CD8-positive, alpha-beta memory T cell (primary cell): ENCODE measurements around the gene FOXO4. TPM values are rescaled to one million over a fixed set of nuclear protein-coding genes. Genes with fewer than 3 reads are reported as not detected.
"Not testable (repeated sequence)": the region's sequence is repeated elsewhere in the genome, so short reads cannot be mapped to it uniquely, and the experiment has no call there.

Source experiments
- CTCF ChIA-PET: fragments of 350-600 bp; sonication (Branson Sonifier 250); formaldehyde crosslinking; loops from one replicate; lab custom pipeline; 2021; ENCODE audit warnings: antibody characterized with exemption; lab: Charles Lee
- POLR2A ChIA-PET: fragments of 350-600 bp; sonication (Branson Sonifier 250); formaldehyde crosslinking; loops from one replicate; lab custom pipeline; 2021; ENCODE audit warnings: antibody characterized with exemption; lab: Charles Lee
- DNase-seq, 5 donors: peaks; one replicate each; pipeline versions ENCODE4 v3.0.0 to v3.0.0-alpha.2; 2020 to 2022; ENCODE audit warnings: mixed read lengths in 1 of 5
- H3K27ac ChIP-seq: one replicate; pipeline ENCODE4 v1.7.0; 2013; ENCODE audit warnings: low read depth, mild to moderate bottlenecking, low read length, moderate library complexity
- H3K27me3 ChIP-seq: 2 replicates; pipeline ENCODE4 v1.7.0; 2013; ENCODE audit warnings: low read length, mild to moderate bottlenecking; ENCODE audit not compliant: insufficient read depth, poor library complexity, severe bottlenecking
- H3K36me3 ChIP-seq: 2 replicates; pipeline ENCODE4 v1.7.0; 2013; ENCODE audit warnings: mild to moderate bottlenecking, low read length, moderate library complexity; ENCODE audit not compliant: insufficient read depth
- H3K4me1 ChIP-seq: 2 replicates; pipeline ENCODE4 v1.7.0; 2013; ENCODE audit warnings: mild to moderate bottlenecking, low read length, moderate library complexity; ENCODE audit not compliant: insufficient read depth
- H3K4me3 ChIP-seq: 2 replicates; pipeline ENCODE4 v1.7.0; 2013; ENCODE audit warnings: mild to moderate bottlenecking, low read length
- H3K9me3 ChIP-seq: 2 replicates; pipeline ENCODE4 v1.7.0; 2013; ENCODE audit warnings: mild to moderate bottlenecking, low read length
- H3K27ac Mint-ChIP-seq, 8 donors: one replicate each; pipeline ENCODE4 v1.8.0; 2020 to 2021; ENCODE audit warnings: mixed read lengths in 8 of 8, mild to moderate bottlenecking in 6 of 8, inconsistent platforms in 3 of 8, moderate library complexity in 3 of 8
- H3K27me3 Mint-ChIP-seq, 2 donors: one replicate each; pipeline ENCODE4 v1.8.0; 2020 to 2021; ENCODE audit warnings: mixed read lengths in 2 of 2, mild to moderate bottlenecking in 1 of 2, moderate library complexity in 1 of 2
- H3K36me3 Mint-ChIP-seq, 3 donors: one replicate each; pipeline ENCODE4 v1.8.0; 2020 to 2021; ENCODE audit warnings: mixed read lengths in 3 of 3, inconsistent platforms in 1 of 3, mild to moderate bottlenecking in 1 of 3
- H3K4me1 Mint-ChIP-seq, 3 donors: one replicate each; pipeline ENCODE4 v1.8.0; 2020 to 2021; ENCODE audit warnings: mixed read lengths in 3 of 3, inconsistent platforms in 1 of 3, mild to moderate bottlenecking in 1 of 3
- H3K4me3 Mint-ChIP-seq, 7 donors: one replicate each; pipeline ENCODE4 v1.8.0; 2020 to 2021; ENCODE audit warnings: mixed read lengths in 7 of 7, mild to moderate bottlenecking in 6 of 7, moderate library complexity in 4 of 7, inconsistent platforms in 2 of 7
- H3K9me3 Mint-ChIP-seq, 5 donors: one replicate each; pipeline ENCODE4 v1.8.0; 2020 to 2022; ENCODE audit warnings: mixed read lengths in 5 of 5, mild to moderate bottlenecking in 3 of 5, moderate library complexity in 2 of 5, inconsistent platforms in 1 of 5
- polyA plus RNA-seq: library from polyadenylated mRNA; unstranded; fragments of 300-500 nt; fragmentation: Illumina TruSeq; gene quantifications from one replicate; pipeline ENCODE4 v1.2.3, GENCODE V29; 2021
- total RNA-seq, 2 experiments: library from RNA; stranded (reverse); gene quantifications; one replicate each; pipeline ENCODE4 v1.2.3, GENCODE V29; 2021

FOXO4 gene
- total RNA-seq (10 to 100 TPM; 12.8 to 13.8 TPM), polyA plus RNA-seq (2.8 TPM)

GRCh38 chrX:71095555-71095980, at the start of gene FOXO4:
Gene FOXO4 (plus strand): TSS chrX:71095851. CDS start chrX:71096529, 678 bp downstream.
- peaks cover 20% of the 10 kb centered on the region for H3K4me1 ChIP-seq
- peak within 1 kb of the TSS; percentile 57 for H3K27ac ChIP-seq
- ChIA-PET CTCF (interaction anchor here (1.0 to 1.4 kb wide), 2 partner anchors 34 to 42 kb away, joined by 3 to 6 read pairs; no protein-coding TSS in a partner anchor), POLR2A (interaction anchor here (0.7 to 2.6 kb wide), 3 partner anchors 16 to 28 kb away, joined by 3 to 13 read pairs (median 11); partner anchors contain the start of genes IL2RG and MED12)
- no peaks in the 10 kb centered on the region for H3K9me3 ChIP-seq
- Mint-ChIP-seq H3K9me3 (no peaks in the 10 kb centered on the region), H3K27ac (peak within 1 kb of the TSS; percentile 57 to 99 (median 96)), H3K4me1 (peaks cover 42 to 50% (median 43%) of the 10 kb centered on the region in 3 donors), H3K36me3 (peaks cover 0 to 4% (median 0%) of the 10 kb centered on the region in 3 donors), H3K4me3 (peak within 1 kb of the TSS; percentile 86 to 100 (median 96)), H3K27me3 (peaks cover 0 to 8% of the 10 kb centered on the region in 2 donors)
- no peaks in the 10 kb centered on the region for H3K36me3 ChIP-seq
- H3K4me3 ChIP-seq, result peak within 1 kb of the TSS; percentile 90
- H3K27me3 ChIP-seq, result no peaks in the 10 kb centered on the region
- peak; percentile 81 to 94 (median 86) for DNase-seq

DNA sequence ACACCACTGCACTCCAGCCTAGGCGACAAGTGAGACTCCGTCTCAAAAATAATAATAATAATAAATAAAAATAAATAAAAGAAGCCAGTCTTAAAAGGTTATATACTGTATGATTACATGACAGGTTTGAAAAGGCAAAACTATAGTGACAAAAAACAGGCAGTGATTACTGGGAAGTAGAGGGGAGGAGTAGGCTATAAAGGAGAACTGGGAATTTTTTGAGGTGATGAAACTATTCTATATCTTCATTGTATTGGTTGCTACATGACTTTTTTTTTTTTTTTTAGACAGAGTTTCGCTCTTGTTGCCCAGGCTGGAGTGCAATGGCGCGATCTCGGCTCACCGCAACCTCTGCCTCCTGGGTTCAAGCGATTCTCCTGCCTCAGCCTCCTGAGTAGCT, 47.8 kb upstream of the FOXO4 start:
- H3K27ac ChIP-seq, H3K36me3 ChIP-seq, H3K4me1 Mint-ChIP-seq, DNase-seq, H3K27me3 Mint-ChIP-seq, H3K9me3 Mint-ChIP-seq, H3K9me3 ChIP-seq, H3K4me1 ChIP-seq, H3K4me3 Mint-ChIP-seq, CTCF ChIA-PET, POLR2A ChIA-PET, H3K27ac Mint-ChIP-seq, H3K4me3 ChIP-seq, H3K27me3 ChIP-seq: not testable (repeated sequence)
- H3K36me3 Mint-ChIP-seq, result peaks cover 0 to 13% (median 0%) of the 10 kb centered on the region in 3 donors

GRCh38 chrX:71052721-71053120, 42.9 kb upstream of the FOXO4 start:
- peaks cover 0 to 28% (median 0%) of the 10 kb centered on the region in 3 donors for H3K36me3 Mint-ChIP-seq

GRCh38 chrX:71053217-71053621, 42.4 kb upstream of the FOXO4 start:
- DNase-seq, result no peak
- no peak overlapping the region for H3K4me3 Mint-ChIP-seq
- H3K9me3 Mint-ChIP-seq, result no peaks in the 10 kb centered on the region
- H3K27ac Mint-ChIP-seq, result no peak overlapping the region
- ChIA-PET POLR2A (no interaction called here), CTCF (no interaction called here)
- peaks cover 14 to 22% (median 14%) of the 10 kb centered on the region in 3 donors for H3K4me1 Mint-ChIP-seq
- peaks cover 0 to 32% (median 3%) of the 10 kb centered on the region in 3 donors for H3K36me3 Mint-ChIP-seq
- H3K27me3 Mint-ChIP-seq, result peaks cover 0 to 3% of the 10 kb centered on the region in 2 donors
- Histone ChIP-seq H3K36me3 (no peaks in the 10 kb centered on the region), H3K27me3 (no peaks in the 10 kb centered on the region), H3K9me3 (no peaks in the 10 kb centered on the region), H3K4me3 (no peak overlapping the region), H3K27ac (no peak overlapping the region), H3K4me1 (no peaks in the 10 kb centered on the region)

More at GRCh38 chrX:71052721-71053120, 42.9 kb upstream of the FOXO4 start:
- Histone ChIP-seq H3K9me3 (no peaks in the 10 kb centered on the region), H3K27me3 (no peaks in the 10 kb centered on the region), H3K36me3 (no peaks in the 10 kb centered on the region), H3K4me3 (no peak overlapping the region), H3K4me1 (no peaks in the 10 kb centered on the region), H3K27ac (no peak overlapping the region)
- Mint-ChIP-seq H3K27ac (no peak overlapping the region), H3K4me3 (no peak overlapping the region), H3K9me3 (no peaks in the 10 kb centered on the region), H3K27me3 (peaks cover 0 to 4% of the 10 kb centered on the region in 2 donors), H3K4me1 (peaks cover 10 to 18% (median 11%) of the 10 kb centered on the region in 3 donors)
- POLR2A ChIA-PET, result no interaction called here
- DNase-seq, result no peak
- CTCF ChIA-PET, result no interaction called here

DNA sequence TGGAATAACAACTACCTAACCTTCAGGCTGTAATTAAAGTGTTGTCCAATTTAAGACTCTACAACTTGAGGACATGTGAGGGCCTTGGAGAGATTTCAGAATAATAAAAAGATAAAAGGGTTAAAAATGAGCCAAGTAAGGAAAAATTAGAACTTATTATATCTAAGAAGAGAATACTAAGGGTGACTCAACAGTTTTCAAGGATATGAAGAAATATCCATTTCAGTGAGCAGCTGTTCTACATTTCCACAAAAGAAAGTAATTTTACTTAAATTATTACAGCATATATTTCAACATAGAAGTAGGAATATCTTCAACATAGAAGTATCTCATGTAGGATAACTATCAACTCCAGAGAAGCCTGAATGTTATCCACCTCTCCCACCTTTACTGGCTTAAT, 38.8 kb upstream of the FOXO4 start:
- no peak overlapping the region for H3K4me3 Mint-ChIP-seq
- Histone ChIP-seq H3K27ac (no peak overlapping the region), H3K27me3 (no peaks in the 10 kb centered on the region), H3K36me3 (peaks cover 5% of the 10 kb centered on the region), H3K4me1 (peaks cover 4% of the 10 kb centered on the region), H3K9me3 (no peaks in the 10 kb centered on the region), H3K4me3 (no peak overlapping the region)
- peaks cover 24 to 41% (median 30%) of the 10 kb centered on the region in 3 donors for H3K4me1 Mint-ChIP-seq
- DNase-seq, result no peak
- ChIA-PET POLR2A (no interaction called here), CTCF (no interaction called here)
- peak overlapping the region in 3 of 8 donors; percentile 51 to 79 (median 55) for H3K27ac Mint-ChIP-seq
- peaks cover 0 to 51% (median 9%) of the 10 kb centered on the region in 3 donors for H3K36me3 Mint-ChIP-seq
- no peaks in the 10 kb centered on the region for H3K9me3 Mint-ChIP-seq
- H3K27me3 Mint-ChIP-seq, result peaks cover 0 to 2% of the 10 kb centered on the region in 2 donors

GRCh38 chrX:71057848-71058530, 37.7 kb upstream of the FOXO4 start:
- H3K27me3 ChIP-seq, result no peaks in the 10 kb centered on the region
- Mint-ChIP-seq H3K4me1 (peaks cover 24 to 41% (median 35%) of the 10 kb centered on the region in 3 donors), H3K27me3 (peaks cover 0 to 2% of the 10 kb centered on the region in 2 donors), H3K36me3 (peaks cover 0 to 57% (median 12%) of the 10 kb centered on the region in 3 donors), H3K27ac (peak overlapping the region in 2 of 8 donors; percentile 19 to 27), H3K9me3 (no peaks in the 10 kb centered on the region), H3K4me3 (no peak overlapping the region)
- no peaks in the 10 kb centered on the region for H3K9me3 ChIP-seq
- no peak for DNase-seq
- ChIA-PET CTCF (no interaction called here), POLR2A (no interaction called here)
- H3K4me1 ChIP-seq, result peaks cover 4% of the 10 kb centered on the region
- H3K36me3 ChIP-seq, result peaks cover 5% of the 10 kb centered on the region
- H3K4me3 ChIP-seq, result no peak overlapping the region
- H3K27ac ChIP-seq, result no peak overlapping the region

GRCh38 chrX:71060127-71060526, 35.5 kb upstream of the FOXO4 start:
- Histone ChIP-seq H3K9me3 (no peaks in the 10 kb centered on the region), H3K36me3 (peaks cover 5% of the 10 kb centered on the region), H3K4me1 (peaks cover 4% of the 10 kb centered on the region), H3K4me3 (no peak overlapping the region), H3K27me3 (no peaks in the 10 kb centered on the region), H3K27ac (no peak overlapping the region)
- Mint-ChIP-seq H3K27me3 (peaks cover 0 to 2% of the 10 kb centered on the region in 2 donors), H3K4me1 (peaks cover 30 to 50% (median 45%) of the 10 kb centered on the region in 3 donors), H3K4me3 (no peak overlapping the region), H3K36me3 (peaks cover 0 to 57% (median 12%) of the 10 kb centered on the region in 3 donors), H3K27ac (peak overlapping the region in 1 of 8 donors; percentile 51), H3K9me3 (no peaks in the 10 kb centered on the region)
- CTCF ChIA-PET, result no interaction called here
- no peak for DNase-seq
- POLR2A ChIA-PET, result no interaction called here

GRCh38 chrX:71067089-71067488, 28.6 kb upstream of the FOXO4 start:
- H3K4me1 ChIP-seq, result no peaks in the 10 kb centered on the region
- H3K9me3 ChIP-seq, result no peaks in the 10 kb centered on the region
- H3K27ac ChIP-seq, result peak overlapping the region; percentile 82
- ChIA-PET POLR2A (interaction anchor here (0.8 kb wide), 1 partner anchor 29 kb away, joined by 3 read pairs; the partner anchor contains the start of gene FOXO4), CTCF (no interaction called here)
- peaks cover 0 to 6% of the 10 kb centered on the region in 2 donors for H3K27me3 Mint-ChIP-seq
- DNase-seq, result no peak
- peak overlapping the region; percentile 84 to 99 (median 92) for H3K4me3 Mint-ChIP-seq
- H3K27ac Mint-ChIP-seq, result peak overlapping the region; percentile 90 to 99 (median 97)
- H3K36me3 Mint-ChIP-seq, result peaks cover 0 to 24% (median 2%) of the 10 kb centered on the region in 3 donors
- H3K27me3 ChIP-seq, result no peaks in the 10 kb centered on the region
- peaks cover 14 to 32% (median 20%) of the 10 kb centered on the region in 3 donors for H3K4me1 Mint-ChIP-seq
- H3K36me3 ChIP-seq, result no peaks in the 10 kb centered on the region
- peak overlapping the region; percentile 87 for H3K4me3 ChIP-seq
- no peaks in the 10 kb centered on the region for H3K9me3 Mint-ChIP-seq
